NCI-H510A (cell line): ENCODE results near the gene EXPH5.
"Not testable (repeated sequence)": the region's sequence is repeated elsewhere in the genome, so short reads cannot be mapped to it uniquely, and the experiment has no call there.

ENCODE experiments used
- DNase-seq: peaks from one replicate; lab custom pipeline; 2025; lab: John Stamatoyannopoulos, UW

EXPH5 gene

GRCh38 chr11:108599978-108600377 lies 6.4 kb upstream of the EXPH5 start:
- DNase-seq: no peak

- no peak for DNase-seq
Observed at GRCh38 chr11:108597736-108598355, 4.3 kb upstream of the EXPH5 start.

GRCh38 chr11:108596701-108597100 lies 3.1 kb upstream of the EXPH5 start:
- no peak for DNase-seq

GRCh38 chr11:108593923-108594434 lies 411 bp upstream of the EXPH5 start:
- no peak for DNase-seq

- no peak for DNase-seq
Observed at GRCh38 chr11:108592591-108593213, 866 bp downstream of the EXPH5 start.

- no peak for DNase-seq
Observed at GRCh38 chr11:108591893-108592292, 1.7 kb downstream of the EXPH5 start.

- no peak for DNase-seq
Observed at GRCh38 chr11:108589136-108589535, 4.4 kb downstream of the EXPH5 start.

GRCh38 chr11:108588287-108588686 lies 5.3 kb downstream of the EXPH5 start:
- DNase-seq: no peak

GRCh38 chr11:108587109-108587508 lies 6.5 kb downstream of the EXPH5 start:
- no peak for DNase-seq

- no peak for DNase-seq
Observed at GRCh38 chr11:108586600-108586999, 7.0 kb downstream of the EXPH5 start.

GRCh38 chr11:108586185-108586584 lies 7.4 kb downstream of the EXPH5 start:
- DNase-seq: not testable (repeated sequence)

- DNase-seq: no peak
Observed at GRCh38 chr11:108584973-108585372, 8.6 kb downstream of the EXPH5 start.

- no peak for DNase-seq
Observed at GRCh38 chr11:108580645-108581044, 12.9 kb downstream of the EXPH5 start.

- DNase-seq: no peak
Observed at GRCh38 chr11:108580043-108580442, 13.5 kb downstream of the EXPH5 start.

- DNase-seq: no peak
Observed at GRCh38 chr11:108576523-108576922, 17.0 kb downstream of the EXPH5 start.

GRCh38 chr11:108574675-108575074 lies 18.9 kb downstream of the EXPH5 start:
- no peak for DNase-seq

GRCh38 chr11:108571001-108571400 lies 22.6 kb downstream of the EXPH5 start:
- no peak for DNase-seq

GRCh38 chr11:108569896-108570295 lies 23.7 kb downstream of the EXPH5 start:
- no peak for DNase-seq

- DNase-seq: no peak
Observed at GRCh38 chr11:108568195-108568858, 25.2 kb downstream of the EXPH5 start.

- DNase-seq: no peak
Observed at GRCh38 chr11:108565653-108566052, 27.9 kb downstream of the EXPH5 start.

- DNase-seq: no peak
Observed at GRCh38 chr11:108562746-108563581, 30.6 kb downstream of the EXPH5 start.

- no peak for DNase-seq
Observed at GRCh38 chr11:108561535-108561991, 32.0 kb downstream of the EXPH5 start.
